CD4-positive, alpha-beta T cell treated with Interferon gamma for 1 hour (primary cell): ENCODE results near the gene RBBP7.

Experiments
- DNase-seq: peaks from one replicate; pipeline ENCODE4 v3.0.0-alpha.2; 2020

RBBP7 gene

GRCh38 chrX:16870095-16870861 is at the start of gene RBBP7:
RBBP7 (minus strand) TSS chrX:16870362; CDS start chrX:16870053, 309 bp downstream.
- DNase-seq = peak; percentile 93

GRCh38 chrX:16918979-16919378 is 48.8 kb upstream of the RBBP7 start:
- DNase-seq = no peak

- DNase-seq = no peak
These were observed 47.0 kb upstream of the RBBP7 start for GRCh38 chrX:16917120-16917519.

- no peak for DNase-seq
These were observed 46.4 kb upstream of the RBBP7 start for GRCh38 chrX:16916561-16916960.

GRCh38 chrX:16914058-16914457 is 43.9 kb upstream of the RBBP7 start:
- DNase-seq = peak; percentile 5

GRCh38 chrX:16910376-16910775 is 40.2 kb upstream of the RBBP7 start:
- DNase-seq = no peak

- DNase-seq = no peak
These were observed 33.3 kb upstream of the RBBP7 start for GRCh38 chrX:16903274-16904022.

- DNase-seq = no peak
These were observed 27.3 kb upstream of the RBBP7 start for GRCh38 chrX:16897445-16897844.

GRCh38 chrX:16892504-16893362 is 22.6 kb upstream of the RBBP7 start:
- peak; percentile 49 for DNase-seq

GRCh38 chrX:16885628-16886027 is 15.5 kb upstream of the RBBP7 start:
- DNase-seq = no peak

- DNase-seq = no peak
These were observed 13.3 kb upstream of the RBBP7 start for GRCh38 chrX:16883487-16883804.

- DNase-seq = peak; percentile 58
These were observed 12.7 kb upstream of the RBBP7 start for GRCh38 chrX:16882702-16883486.

GRCh38 chrX:16882169-16882568 is 12.0 kb upstream of the RBBP7 start:
- DNase-seq = no peak

- DNase-seq = no peak
These were observed 6.5 kb upstream of the RBBP7 start for GRCh38 chrX:16876696-16877095.

- no peak for DNase-seq
These were observed 4.4 kb upstream of the RBBP7 start for GRCh38 chrX:16874458-16875095.

GRCh38 chrX:16873106-16873505 is 2.9 kb upstream of the RBBP7 start:
- DNase-seq = no peak

GRCh38 chrX:16870862-16871815 is 977 bp upstream of the RBBP7 start:
- DNase-seq = no peak

- DNase-seq = peak; percentile 51
These were observed 618 bp downstream of the RBBP7 start for GRCh38 chrX:16869393-16870094.

- DNase-seq = no peak
These were observed 1.2 kb downstream of the RBBP7 start for GRCh38 chrX:16868920-16869319.

- no peak for DNase-seq
These were observed 2.2 kb downstream of the RBBP7 start for GRCh38 chrX:16867947-16868346.
